Epithelial cell of esophagus (primary cell): Measurements from ENCODE around the gene PTPRN2.

ENCODE experiments used
- DNase-seq: peaks from one replicate; pipeline ENCODE4 v3.0.0; 2010; ENCODE audit warnings: low read depth
- H3K4me3 ChIP-seq: 2 replicates; pipeline ENCODE4 v1.5.1; 2011; ENCODE audit warnings: mild to moderate bottlenecking, low read length, control low read depth
- TF ChIP-seq, protein P1 (sequence below): IDR thresholded peaks from 2 replicates; pipeline ENCODE4 v1.5.1; 2011; ENCODE audit warnings: low read depth, mild to moderate bottlenecking, low read length, control low read depth, inconsistent platforms; ENCODE audit not compliant: insufficient read depth; ENCODE audit errors: missing control alignments

PTPRN2 gene

GRCh38 chr7:158410720-158411119 is 176.9 kb downstream of the PTPRN2 start:
- TF ChIP-seq, protein P1, sequence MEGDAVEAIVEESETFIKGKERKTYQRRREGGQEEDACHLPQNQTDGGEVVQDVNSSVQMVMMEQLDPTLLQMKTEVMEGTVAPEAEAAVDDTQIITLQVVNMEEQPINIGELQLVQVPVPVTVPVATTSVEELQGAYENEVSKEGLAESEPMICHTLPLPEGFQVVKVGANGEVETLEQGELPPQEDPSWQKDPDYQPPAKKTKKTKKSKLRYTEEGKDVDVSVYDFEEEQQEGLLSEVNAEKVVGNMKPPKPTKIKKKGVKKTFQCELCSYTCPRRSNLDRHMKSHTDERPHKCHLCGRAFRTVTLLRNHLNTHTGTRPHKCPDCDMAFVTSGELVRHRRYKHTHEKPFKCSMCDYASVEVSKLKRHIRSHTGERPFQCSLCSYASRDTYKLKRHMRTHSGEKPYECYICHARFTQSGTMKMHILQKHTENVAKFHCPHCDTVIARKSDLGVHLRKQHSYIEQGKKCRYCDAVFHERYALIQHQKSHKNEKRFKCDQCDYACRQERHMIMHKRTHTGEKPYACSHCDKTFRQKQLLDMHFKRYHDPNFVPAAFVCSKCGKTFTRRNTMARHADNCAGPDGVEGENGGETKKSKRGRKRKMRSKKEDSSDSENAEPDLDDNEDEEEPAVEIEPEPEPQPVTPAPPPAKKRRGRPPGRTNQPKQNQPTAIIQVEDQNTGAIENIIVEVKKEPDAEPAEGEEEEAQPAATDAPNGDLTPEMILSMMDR = no peak
- H3K4me3 ChIP-seq = no peak overlapping the region
- no peak for DNase-seq

GRCh38 chr7:158409816-158410330 is 177.8 kb downstream of the PTPRN2 start:
- DNase-seq = no peak
- TF ChIP-seq, protein P1 = no peak
- no peak overlapping the region for H3K4me3 ChIP-seq

GRCh38 chr7:158409120-158409519 is 178.5 kb downstream of the PTPRN2 start:
- TF ChIP-seq, protein P1 = no peak
- DNase-seq = no peak
- H3K4me3 ChIP-seq = no peak overlapping the region

- no peak overlapping the region for H3K4me3 ChIP-seq
- DNase-seq = no peak
- TF ChIP-seq, protein P1 = no peak
Measured at GRCh38 chr7:158408318-158408920, 179.2 kb downstream of the PTPRN2 start.

DNA sequence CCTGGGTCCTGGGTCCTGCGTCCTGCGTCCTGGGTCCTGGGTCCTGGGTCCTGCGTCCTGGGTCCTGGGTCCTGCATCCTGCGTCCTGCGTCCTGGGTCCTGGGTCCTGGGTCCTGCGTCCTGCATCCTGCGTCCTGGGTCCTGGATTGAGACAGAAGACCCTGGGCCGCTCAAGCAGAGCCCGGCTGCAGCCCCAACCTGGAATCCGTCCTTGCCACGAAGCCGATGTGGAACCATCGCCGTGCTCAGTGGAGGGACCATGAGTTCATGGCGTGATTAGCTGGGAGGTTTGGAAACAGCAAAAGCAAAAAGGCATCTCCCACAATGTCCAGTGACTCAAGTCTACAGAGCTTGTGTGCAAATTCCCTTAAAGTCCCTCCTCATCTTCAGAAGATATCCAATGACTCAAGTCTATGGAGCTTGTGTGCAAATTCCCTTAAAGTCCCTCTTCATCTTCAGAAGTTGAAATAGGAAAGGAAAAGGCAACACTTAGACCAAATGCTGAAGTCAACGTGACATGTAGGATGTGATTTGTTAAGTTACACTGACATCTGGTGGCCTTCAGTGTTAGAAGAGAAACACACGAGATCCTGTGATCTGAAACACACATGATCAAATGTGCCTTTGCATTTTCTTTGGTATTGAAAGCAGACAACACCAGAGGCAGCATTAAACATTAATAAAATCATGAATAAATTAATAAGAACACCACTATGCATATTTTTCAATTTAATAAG is 179.9 kb downstream of the PTPRN2 start:
- TF ChIP-seq, protein P1 = peak; percentile 61
- peak; percentile 75 for DNase-seq
- no peak overlapping the region for H3K4me3 ChIP-seq

DNA sequence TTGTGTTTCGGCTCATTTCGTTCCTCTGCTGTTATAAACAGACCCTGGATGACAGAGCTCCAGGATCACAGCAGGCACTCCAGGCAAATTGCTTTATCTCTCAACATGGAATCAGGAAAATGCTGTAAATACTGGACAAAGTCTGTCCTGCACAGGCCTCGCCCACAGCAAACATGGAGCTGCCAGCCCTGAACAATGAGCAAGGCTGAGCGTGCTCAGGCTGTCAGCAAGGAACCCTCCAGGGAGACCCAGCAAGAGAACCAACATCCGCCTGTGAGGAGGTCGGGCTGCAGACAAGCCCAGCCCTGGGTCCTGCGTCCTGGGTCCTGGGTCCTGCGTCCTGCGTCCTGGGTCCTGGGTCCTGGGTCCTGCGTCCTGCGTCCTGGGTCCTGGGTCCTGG is 180.8 kb downstream of the PTPRN2 start:
- TF ChIP-seq, protein P1 = no peak

More for the DNA sequence above, 180.8 kb downstream of the PTPRN2 start:
- H3K4me3 ChIP-seq = no peak overlapping the region
- no peak for DNase-seq
